WI38 (cell line): Measurements from ENCODE around the gene SAP30L.
A peak's percentile ranks its signal among the peaks of the same experiment; 100 is the strongest.

Experiments
- H3K4me3 ChIP-seq: 2 replicates; pipeline ENCODE4 v1.5.1; 2011; ENCODE audit warnings: low read depth, mild to moderate bottlenecking, control low read depth, low read length
- CTCF ChIP-seq: IDR thresholded peaks from 2 replicates; pipeline ENCODE4 v1.5.1; 2012; ENCODE audit warnings: low read depth, mild to moderate bottlenecking, control low read depth, low read length

SAP30L gene

GRCh38 chr5:154445422-154446194 is at the start of gene SAP30L:
Gene SAP30L (plus strand): TSS chr5:154445997. CDS start chr5:154446605, 608 bp downstream.
- peak within 1 kb of the TSS; percentile 76 for H3K4me3 ChIP-seq
- TF ChIP-seq CTCF, result no peak

GRCh38 chr5:154396128-154396527 is 49.7 kb upstream of the SAP30L start:
- H3K4me3 ChIP-seq, result no peak overlapping the region
- no peak for TF ChIP-seq CTCF

- H3K4me3 ChIP-seq, result no peak overlapping the region
- no peak for TF ChIP-seq CTCF
Observed at GRCh38 chr5:154397652-154398406, 48.0 kb upstream of the SAP30L start.

- TF ChIP-seq CTCF, result no peak
Observed at GRCh38 chr5:154400678-154401077, 45.1 kb upstream of the SAP30L start.

GRCh38 chr5:154401355-154401754 is 44.4 kb upstream of the SAP30L start:
- no peak overlapping the region for H3K4me3 ChIP-seq
- TF ChIP-seq CTCF, result no peak

More at GRCh38 chr5:154400678-154401077, 45.1 kb upstream of the SAP30L start:
- H3K4me3 ChIP-seq, result no peak overlapping the region

GRCh38 chr5:154401931-154402330 is 43.9 kb upstream of the SAP30L start:
- TF ChIP-seq CTCF, result no peak

GRCh38 chr5:154402611-154403010 is 43.2 kb upstream of the SAP30L start:
- TF ChIP-seq CTCF, result no peak
- H3K4me3 ChIP-seq, result no peak overlapping the region

More at GRCh38 chr5:154401931-154402330, 43.9 kb upstream of the SAP30L start:
- no peak overlapping the region for H3K4me3 ChIP-seq
